ENCODE data around the gene CH25H.

CH25H gene

DNA sequence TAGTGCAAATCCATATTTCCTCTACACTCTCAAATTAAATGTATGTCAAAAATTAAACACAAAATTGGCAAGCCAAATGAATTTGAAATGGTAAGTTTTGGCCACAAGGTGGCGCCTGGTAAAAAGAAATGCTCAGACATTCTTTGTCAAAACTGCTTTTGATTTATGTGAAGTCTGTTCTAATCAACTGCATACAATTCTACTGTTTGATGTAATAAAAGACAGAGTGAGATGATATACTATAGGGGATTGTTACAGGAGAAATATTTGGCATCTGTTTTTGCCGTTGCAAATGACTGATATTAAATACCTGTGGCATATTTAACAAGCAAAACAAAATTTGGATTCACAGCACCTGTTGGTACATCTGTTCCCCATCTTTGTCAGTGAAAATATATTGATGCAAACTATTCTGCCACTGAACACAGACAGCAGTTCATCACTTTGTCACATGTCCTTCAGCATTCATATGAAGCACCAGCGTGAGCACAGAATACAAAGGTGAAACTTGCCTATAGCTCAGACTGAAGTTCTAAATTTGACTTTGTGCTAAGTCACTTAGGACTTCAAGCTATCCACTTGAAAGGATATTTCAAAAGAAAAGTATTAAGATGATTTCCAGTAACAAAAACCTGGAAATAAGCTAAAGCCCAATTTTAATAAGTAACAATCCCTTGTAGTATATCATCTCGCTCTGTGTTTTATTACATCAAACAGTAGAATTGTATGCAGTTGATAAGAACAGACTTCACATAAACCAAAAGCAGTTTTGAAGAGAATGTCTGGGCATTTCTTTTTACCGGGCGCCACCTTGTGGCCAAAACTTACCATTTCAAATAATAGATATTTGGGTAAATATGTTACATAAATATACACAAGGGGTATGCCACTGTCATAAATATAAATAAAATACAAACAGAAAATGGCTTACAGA lies 10.2 kb upstream of the CH25H start:
- TF ChIP-seq, protein P1, sequence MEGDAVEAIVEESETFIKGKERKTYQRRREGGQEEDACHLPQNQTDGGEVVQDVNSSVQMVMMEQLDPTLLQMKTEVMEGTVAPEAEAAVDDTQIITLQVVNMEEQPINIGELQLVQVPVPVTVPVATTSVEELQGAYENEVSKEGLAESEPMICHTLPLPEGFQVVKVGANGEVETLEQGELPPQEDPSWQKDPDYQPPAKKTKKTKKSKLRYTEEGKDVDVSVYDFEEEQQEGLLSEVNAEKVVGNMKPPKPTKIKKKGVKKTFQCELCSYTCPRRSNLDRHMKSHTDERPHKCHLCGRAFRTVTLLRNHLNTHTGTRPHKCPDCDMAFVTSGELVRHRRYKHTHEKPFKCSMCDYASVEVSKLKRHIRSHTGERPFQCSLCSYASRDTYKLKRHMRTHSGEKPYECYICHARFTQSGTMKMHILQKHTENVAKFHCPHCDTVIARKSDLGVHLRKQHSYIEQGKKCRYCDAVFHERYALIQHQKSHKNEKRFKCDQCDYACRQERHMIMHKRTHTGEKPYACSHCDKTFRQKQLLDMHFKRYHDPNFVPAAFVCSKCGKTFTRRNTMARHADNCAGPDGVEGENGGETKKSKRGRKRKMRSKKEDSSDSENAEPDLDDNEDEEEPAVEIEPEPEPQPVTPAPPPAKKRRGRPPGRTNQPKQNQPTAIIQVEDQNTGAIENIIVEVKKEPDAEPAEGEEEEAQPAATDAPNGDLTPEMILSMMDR (IDR thresholded peaks at IDR 0.05; ENCODE audit: insufficient read depth, missing control alignments): peak; percentile 77
- DNase-seq (ENCODE audit: insufficient read length, low spot score) (no peak), FAIRE-seq (no peak)

DNA sequence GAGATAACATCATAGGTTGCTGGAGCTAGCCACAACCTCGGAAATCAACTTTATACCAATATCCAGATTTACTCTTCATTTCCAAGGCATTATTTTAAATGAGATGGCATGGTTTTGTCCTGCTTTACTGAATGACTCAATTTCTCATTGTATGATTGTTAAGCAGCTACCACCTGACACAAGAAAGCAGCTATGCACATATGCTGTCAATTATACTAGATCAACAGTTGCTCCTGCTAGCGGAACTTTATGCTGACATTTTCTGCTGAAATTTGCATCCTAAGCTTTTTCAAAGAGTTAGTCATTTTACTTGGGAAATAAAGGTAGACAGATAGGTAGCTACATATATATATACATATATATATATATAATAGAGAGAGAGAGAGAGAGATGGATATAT lies 8.9 kb upstream of the CH25H start:
- FAIRE-seq (no peak), DNase-seq (ENCODE audit: insufficient read length, low spot score) (no peak)
- TF ChIP-seq, protein P1 (IDR thresholded peaks at IDR 0.05; ENCODE audit: insufficient read depth, missing control alignments): no peak

GRCh38 chr10:89215511-89215910 lies 8.4 kb upstream of the CH25H start:
- FAIRE-seq (no peak), DNase-seq (ENCODE audit: insufficient read length, low spot score) (no peak)
- TF ChIP-seq, protein P1 (IDR thresholded peaks at IDR 0.05; ENCODE audit: insufficient read depth, missing control alignments): no peak

GRCh38 chr10:89214566-89215165 lies 7.5 kb upstream of the CH25H start:
- TF ChIP-seq, protein P1 (IDR thresholded peaks at IDR 0.05; ENCODE audit: insufficient read depth, missing control alignments): no peak
- DNase-seq (ENCODE audit: insufficient read length, low spot score): no peak
- FAIRE-seq: no peak

DNA sequence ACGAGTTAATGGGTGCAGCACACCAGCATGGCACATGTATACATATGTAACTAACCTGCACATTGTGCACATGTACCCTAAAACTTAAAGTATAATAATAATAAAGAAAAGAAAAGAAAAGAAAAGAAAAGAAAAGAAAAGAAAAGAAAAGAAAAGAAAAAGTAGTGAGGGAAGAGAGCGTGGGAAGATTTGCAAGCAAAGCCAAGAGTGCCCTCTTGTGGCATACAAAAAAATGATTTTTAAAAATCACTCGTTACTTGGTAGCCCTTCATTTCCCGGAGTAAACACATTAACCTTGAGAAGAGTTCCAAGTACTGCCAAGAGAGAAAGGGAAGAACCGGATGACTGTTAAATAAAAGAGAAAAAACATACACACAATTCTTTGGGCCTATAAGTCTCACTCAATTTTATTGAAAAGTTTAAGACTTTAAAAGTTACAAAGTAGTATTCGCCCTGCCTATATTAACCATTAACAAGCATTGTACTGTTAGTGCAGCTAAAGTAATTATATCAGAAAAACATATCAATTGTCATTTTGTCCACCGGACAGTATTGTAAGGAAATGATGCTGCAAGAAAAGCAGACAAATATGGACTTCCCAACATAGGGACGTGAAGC lies 6.2 kb upstream of the CH25H start:
- no peak for DNase-seq (ENCODE audit: insufficient read length, low spot score)
- no peak for FAIRE-seq
- TF ChIP-seq, protein P1 (IDR thresholded peaks at IDR 0.05; ENCODE audit: insufficient read depth, missing control alignments): peak; percentile 68

- TF ChIP-seq, protein P1 (IDR thresholded peaks at IDR 0.05; ENCODE audit: insufficient read depth, missing control alignments): no peak
- FAIRE-seq: no peak
- no peak for DNase-seq (ENCODE audit: insufficient read length, low spot score)
Observed at GRCh38 chr10:89210794-89211425, 3.8 kb upstream of the CH25H start.
